ENCODE results near the gene RSKR.

Gene RSKR

GRCh38 chr17:28641579-28641978 lies 27.6 kb upstream of the RSKR start:
- H3K79me2 ChIP-seq (ENCODE audit: insufficient read depth, low read length) = peaks cover 39% of the 10 kb centered on the region
- peaks cover 38% of the 10 kb centered on the region for H3K36me3 ChIP-seq (ENCODE audit: low read length)
- no peak overlapping the region for H3K4me2 ChIP-seq (ENCODE audit: low read depth, low read length, poor library complexity, severe bottlenecking)
- H3K27me3 ChIP-seq (ENCODE audit: low read length) = no peaks in the 10 kb centered on the region
- H4K20me1 ChIP-seq (ENCODE audit: low read depth, low read length) = peaks cover 7% of the 10 kb centered on the region; the same call in 1 of the 2 replicates
- peaks cover 9% of the 10 kb centered on the region for H3F3A ChIP-seq (ENCODE audit: insufficient read depth)
- H3K9me3 ChIP-seq (ENCODE audit: insufficient read depth, low read length) = no peaks in the 10 kb centered on the region
- TF ChIP-seq, protein P1, sequence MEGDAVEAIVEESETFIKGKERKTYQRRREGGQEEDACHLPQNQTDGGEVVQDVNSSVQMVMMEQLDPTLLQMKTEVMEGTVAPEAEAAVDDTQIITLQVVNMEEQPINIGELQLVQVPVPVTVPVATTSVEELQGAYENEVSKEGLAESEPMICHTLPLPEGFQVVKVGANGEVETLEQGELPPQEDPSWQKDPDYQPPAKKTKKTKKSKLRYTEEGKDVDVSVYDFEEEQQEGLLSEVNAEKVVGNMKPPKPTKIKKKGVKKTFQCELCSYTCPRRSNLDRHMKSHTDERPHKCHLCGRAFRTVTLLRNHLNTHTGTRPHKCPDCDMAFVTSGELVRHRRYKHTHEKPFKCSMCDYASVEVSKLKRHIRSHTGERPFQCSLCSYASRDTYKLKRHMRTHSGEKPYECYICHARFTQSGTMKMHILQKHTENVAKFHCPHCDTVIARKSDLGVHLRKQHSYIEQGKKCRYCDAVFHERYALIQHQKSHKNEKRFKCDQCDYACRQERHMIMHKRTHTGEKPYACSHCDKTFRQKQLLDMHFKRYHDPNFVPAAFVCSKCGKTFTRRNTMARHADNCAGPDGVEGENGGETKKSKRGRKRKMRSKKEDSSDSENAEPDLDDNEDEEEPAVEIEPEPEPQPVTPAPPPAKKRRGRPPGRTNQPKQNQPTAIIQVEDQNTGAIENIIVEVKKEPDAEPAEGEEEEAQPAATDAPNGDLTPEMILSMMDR (IDR thresholded peaks at IDR 0.05; ENCODE audit: insufficient read depth, low read length, poor library complexity, severe bottlenecking) = no peak
- no peak for TF ChIP-seq EZH2phosphoT487 (conservative IDR thresholded peaks at IDR 0.05; ENCODE audit: low read length)
- H3K4me3 ChIP-seq (ENCODE audit: insufficient read depth, low read length, poor library complexity, severe bottlenecking) = no peak overlapping the region
- no peak overlapping the region for H2AFZ ChIP-seq (ENCODE audit: low read depth, low read length, severe bottlenecking)
- H3K9me2 ChIP-seq (replicated peaks; ENCODE audit: insufficient read depth, low read length) = no peaks in the 10 kb centered on the region
- H3K9ac ChIP-seq (ENCODE audit: low read length) = no peak overlapping the region
- no peak overlapping the region for H3K27ac ChIP-seq (ENCODE audit: low read depth, low read length)

GRCh38 chr17:28635506-28635905 lies 21.5 kb upstream of the RSKR start:
- Histone ChIP-seq H3K79me2 (ENCODE audit: insufficient read depth, low read length) (peaks cover 33% of the 10 kb centered on the region), H3K4me3 (ENCODE audit: insufficient read depth, low read length, poor library complexity, severe bottlenecking) (no peak overlapping the region), H3K9ac (ENCODE audit: low read length) (no peak overlapping the region), H3K27me3 (ENCODE audit: low read length) (no peaks in the 10 kb centered on the region), H2AFZ (ENCODE audit: low read depth, low read length, severe bottlenecking) (no peak overlapping the region), H3K27ac (ENCODE audit: low read depth, low read length) (no peak overlapping the region), H4K20me1 (ENCODE audit: low read depth, low read length) (no peaks in the 10 kb centered on the region), H3K4me2 (ENCODE audit: low read depth, low read length, poor library complexity, severe bottlenecking) (no peak overlapping the region), H3K9me3 (ENCODE audit: insufficient read depth, low read length) (no peaks in the 10 kb centered on the region), H3K9me2 (replicated peaks; ENCODE audit: insufficient read depth, low read length) (no peaks in the 10 kb centered on the region), H3K36me3 (ENCODE audit: low read length) (peaks cover 42% of the 10 kb centered on the region), H3F3A (ENCODE audit: insufficient read depth) (no peaks in the 10 kb centered on the region)
- TF ChIP-seq, protein P1 (IDR thresholded peaks at IDR 0.05; ENCODE audit: insufficient read depth, low read length, poor library complexity, severe bottlenecking) = no peak
- TF ChIP-seq EZH2phosphoT487 (conservative IDR thresholded peaks at IDR 0.05; ENCODE audit: low read length) = no peak

- H3K4me3 ChIP-seq (ENCODE audit: insufficient read depth, low read length, poor library complexity, severe bottlenecking) = no peak overlapping the region
- no peaks in the 10 kb centered on the region for H3K9me3 ChIP-seq (ENCODE audit: insufficient read depth, low read length)
- no peaks in the 10 kb centered on the region for H3K27me3 ChIP-seq (ENCODE audit: low read length)
- H3K36me3 ChIP-seq (ENCODE audit: low read length) = peaks cover 39% of the 10 kb centered on the region
- no peaks in the 10 kb centered on the region for H3K9me2 ChIP-seq (replicated peaks; ENCODE audit: insufficient read depth, low read length)
- H3F3A ChIP-seq (ENCODE audit: insufficient read depth) = no peaks in the 10 kb centered on the region
- H3K4me2 ChIP-seq (ENCODE audit: low read depth, low read length, poor library complexity, severe bottlenecking) = no peak overlapping the region
- peaks cover 31% of the 10 kb centered on the region for H3K79me2 ChIP-seq (ENCODE audit: insufficient read depth, low read length)
- TF ChIP-seq EZH2phosphoT487 (conservative IDR thresholded peaks at IDR 0.05; ENCODE audit: low read length) = no peak
- TF ChIP-seq, protein P1 (IDR thresholded peaks at IDR 0.05; ENCODE audit: insufficient read depth, low read length, poor library complexity, severe bottlenecking) = no peak
- no peak overlapping the region for H3K27ac ChIP-seq (ENCODE audit: low read depth, low read length)
- no peak overlapping the region for H3K9ac ChIP-seq (ENCODE audit: low read length)
- H4K20me1 ChIP-seq (ENCODE audit: low read depth, low read length) = no peaks in the 10 kb centered on the region
- no peak overlapping the region for H2AFZ ChIP-seq (ENCODE audit: low read depth, low read length, severe bottlenecking)
Measured at GRCh38 chr17:28634206-28634865, 20.4 kb upstream of the RSKR start.
